Panc1 (cell line): ENCODE data around the gene WNT7B. TPM values are rescaled to one million over a fixed set of nuclear protein-coding genes. Genes with fewer than 3 reads are reported as not detected.

ENCODE experiments used
- ATAC-seq: fragments of 200-7000 bp; cut with Tn5 transposase; 2 replicates; pipeline ENCODE4 v1.9.1; 2020; ENCODE audit warnings: mild to moderate bottlenecking, moderate library complexity
- BruUV-seq: library from RNA; stranded (reverse); fragments of 400-500 nt; replicated peaks from 2 replicates; lab custom pipeline; 2021; lab: Mats Ljungman, UMichigan
- CTCF ChIA-PET: fragments of 300-600 bp; sonication (Branson Sonifier 250); formaldehyde crosslinking; loops from one replicate; lab custom pipeline; 2022; ENCODE audit warnings: antibody characterized with exemption; lab: Charles Lee
- POLR2A ChIA-PET: fragments of 300-600 bp; sonication (Branson Sonifier 250); formaldehyde crosslinking; loops from one replicate; lab custom pipeline; 2022; ENCODE audit warnings: antibody characterized with exemption; lab: Charles Lee
- DNase-seq: peaks from one replicate; pipeline ENCODE4 v3.0.0-alpha.2; 2010; ENCODE audit warnings: low read depth, low spot score
- H3K27ac ChIP-seq: 2 replicates; pipeline ENCODE4 v1.5.1; 2011; ENCODE audit warnings: mild to moderate bottlenecking, low read length, inconsistent platforms
- H3K27me3 ChIP-seq: fragments of 200-500 bp; sonication (Bioruptor generic); 2 replicates; pipeline ENCODE4 v1.6.0; 2014; ENCODE audit warnings: low read length, inconsistent platforms; ENCODE audit not compliant: control insufficient read depth, insufficient read depth
- H3K36me3 ChIP-seq: fragments of 200-500 bp; sonication (Bioruptor generic); 2 replicates; pipeline ENCODE4 v1.5.1; 2014; ENCODE audit warnings: inconsistent platforms, mild to moderate bottlenecking, low read length, moderate library complexity; ENCODE audit not compliant: control insufficient read depth, insufficient read depth
- H3K4me1 ChIP-seq: 2 replicates; pipeline ENCODE4 v1.5.1; 2011; ENCODE audit warnings: inconsistent platforms, mild to moderate bottlenecking, low read length, moderate library complexity; ENCODE audit not compliant: control insufficient read depth, insufficient read depth
- H3K4me3 ChIP-seq, 2 experiments: 2 replicates each; pipeline ENCODE4 v1.5.1; 2011 to 2012; ENCODE audit warnings: low read depth in 2 of 2, low read length in 2 of 2, mild to moderate bottlenecking in 2 of 2, inconsistent platforms in 1 of 2, moderate library complexity in 1 of 2
- H3K9me3 ChIP-seq: fragments of 200-500 bp; sonication (Bioruptor generic); 2 replicates; pipeline ENCODE4 v1.5.1; 2014; ENCODE audit warnings: low read depth, mild to moderate bottlenecking, inconsistent platforms, low read length, moderate library complexity; ENCODE audit not compliant: control insufficient read depth, insufficient read depth
- POLR2AphosphoS5 ChIP-seq: IDR thresholded peaks from 2 replicates; pipeline ENCODE4 v1.6.1; 2012; ENCODE audit warnings: mild to moderate bottlenecking, low read depth, low read length, moderate library complexity
- SIN3A ChIP-seq: IDR thresholded peaks from 2 replicates; pipeline ENCODE4 v1.6.1; 2012; ENCODE audit warnings: low read depth, mild to moderate bottlenecking, low read length, moderate library complexity, borderline replicate concordance; ENCODE audit not compliant: insufficient read depth
- TCF7L2 ChIP-seq: IDR thresholded peaks from 2 replicates; pipeline ENCODE4 v1.6.1; 2011; ENCODE audit warnings: mild to moderate bottlenecking, low read depth, low read length, inconsistent platforms
- in situ Hi-C: cut with HindIII; loops from 2 replicates; pipeline ENCODE4 v1.10.0; 2016; ENCODE audit warnings: low sequenced_read_pairs, low pct_unique_long_range_greater_than_20kb
- intact Hi-C: fragments of 100-400 bp; cut with micrococcal nuclease; formaldehyde crosslinking; loops from one replicate; pipeline ENCODE4 v1.10.0; 2022; ENCODE audit not compliant: unreplicated experiment
- total RNA-seq: library from RNA; stranded (reverse); gene quantifications from one replicate; pipeline ENCODE4 v1.2.1, GENCODE V29; 2021; ENCODE audit not compliant: unreplicated experiment
- TF ChIP-seq, protein P1 (sequence below): fragments of 450-650 bp; IDR thresholded peaks from 2 replicates; pipeline ENCODE4 v1.5.1; 2017; ENCODE audit warnings: mild to moderate bottlenecking
- TF ChIP-seq, protein P2 (sequence below), 2 experiments: IDR thresholded peaks; 2 replicates each; pipeline ENCODE4 v1.6.1; 2011 to 2012; ENCODE audit warnings: low read depth in 2 of 2, control low read depth in 1 of 2, low read length in 1 of 2, mild to moderate bottlenecking in 1 of 2, moderate library complexity in 1 of 2; ENCODE audit not compliant: insufficient read depth in 1 of 2

The WNT7B gene
- total RNA-seq, 1 experiment from 2014 or later: 52.1 TPM

DNA sequence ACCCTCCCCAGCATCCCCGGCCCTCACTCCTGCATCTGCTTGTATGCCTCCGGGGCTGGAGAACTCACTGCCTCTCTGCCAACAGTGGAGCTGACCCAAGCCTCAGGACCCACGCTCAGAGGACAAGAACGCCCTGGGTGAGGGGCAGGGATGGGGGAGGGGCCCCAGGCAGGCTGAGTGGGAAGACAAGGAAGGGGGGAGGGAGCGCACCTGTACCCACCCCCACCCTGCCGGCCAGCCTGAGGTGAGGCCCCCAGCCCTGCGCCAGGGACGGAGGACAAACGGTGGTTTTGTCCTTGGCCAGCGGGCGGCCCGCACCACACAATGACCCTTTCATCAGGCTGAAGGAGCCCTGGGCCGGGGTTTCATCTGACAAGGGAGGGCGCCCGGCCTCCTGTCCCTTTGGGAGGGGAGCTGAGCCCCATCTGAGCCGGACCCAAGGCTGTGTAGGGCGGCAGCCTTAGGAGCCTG is 10.0 kb downstream of the WNT7B start:
- H3K4me3 ChIP-seq: no peak overlapping the region
- peak overlapping the region; percentile 93 for H3K27ac ChIP-seq
- peaks cover 91% of the 10 kb centered on the region for H3K4me1 ChIP-seq
- no peaks in the 10 kb centered on the region for H3K27me3 ChIP-seq
- no peak for DNase-seq
- H3K36me3 ChIP-seq: no peaks in the 10 kb centered on the region
- in situ Hi-C loops (no loop called here), intact Hi-C loops (loop anchor here (5.0 kb wide), 1 partner anchor 50 kb away; no protein-coding TSS in a partner anchor)
- TF ChIP-seq POLR2AphosphoS5 (no peak), SIN3A (no peak), TCF7L2 (no peak)
- TF ChIP-seq, protein P1, sequence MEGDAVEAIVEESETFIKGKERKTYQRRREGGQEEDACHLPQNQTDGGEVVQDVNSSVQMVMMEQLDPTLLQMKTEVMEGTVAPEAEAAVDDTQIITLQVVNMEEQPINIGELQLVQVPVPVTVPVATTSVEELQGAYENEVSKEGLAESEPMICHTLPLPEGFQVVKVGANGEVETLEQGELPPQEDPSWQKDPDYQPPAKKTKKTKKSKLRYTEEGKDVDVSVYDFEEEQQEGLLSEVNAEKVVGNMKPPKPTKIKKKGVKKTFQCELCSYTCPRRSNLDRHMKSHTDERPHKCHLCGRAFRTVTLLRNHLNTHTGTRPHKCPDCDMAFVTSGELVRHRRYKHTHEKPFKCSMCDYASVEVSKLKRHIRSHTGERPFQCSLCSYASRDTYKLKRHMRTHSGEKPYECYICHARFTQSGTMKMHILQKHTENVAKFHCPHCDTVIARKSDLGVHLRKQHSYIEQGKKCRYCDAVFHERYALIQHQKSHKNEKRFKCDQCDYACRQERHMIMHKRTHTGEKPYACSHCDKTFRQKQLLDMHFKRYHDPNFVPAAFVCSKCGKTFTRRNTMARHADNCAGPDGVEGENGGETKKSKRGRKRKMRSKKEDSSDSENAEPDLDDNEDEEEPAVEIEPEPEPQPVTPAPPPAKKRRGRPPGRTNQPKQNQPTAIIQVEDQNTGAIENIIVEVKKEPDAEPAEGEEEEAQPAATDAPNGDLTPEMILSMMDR: no peak
- TF ChIP-seq, protein P2, sequence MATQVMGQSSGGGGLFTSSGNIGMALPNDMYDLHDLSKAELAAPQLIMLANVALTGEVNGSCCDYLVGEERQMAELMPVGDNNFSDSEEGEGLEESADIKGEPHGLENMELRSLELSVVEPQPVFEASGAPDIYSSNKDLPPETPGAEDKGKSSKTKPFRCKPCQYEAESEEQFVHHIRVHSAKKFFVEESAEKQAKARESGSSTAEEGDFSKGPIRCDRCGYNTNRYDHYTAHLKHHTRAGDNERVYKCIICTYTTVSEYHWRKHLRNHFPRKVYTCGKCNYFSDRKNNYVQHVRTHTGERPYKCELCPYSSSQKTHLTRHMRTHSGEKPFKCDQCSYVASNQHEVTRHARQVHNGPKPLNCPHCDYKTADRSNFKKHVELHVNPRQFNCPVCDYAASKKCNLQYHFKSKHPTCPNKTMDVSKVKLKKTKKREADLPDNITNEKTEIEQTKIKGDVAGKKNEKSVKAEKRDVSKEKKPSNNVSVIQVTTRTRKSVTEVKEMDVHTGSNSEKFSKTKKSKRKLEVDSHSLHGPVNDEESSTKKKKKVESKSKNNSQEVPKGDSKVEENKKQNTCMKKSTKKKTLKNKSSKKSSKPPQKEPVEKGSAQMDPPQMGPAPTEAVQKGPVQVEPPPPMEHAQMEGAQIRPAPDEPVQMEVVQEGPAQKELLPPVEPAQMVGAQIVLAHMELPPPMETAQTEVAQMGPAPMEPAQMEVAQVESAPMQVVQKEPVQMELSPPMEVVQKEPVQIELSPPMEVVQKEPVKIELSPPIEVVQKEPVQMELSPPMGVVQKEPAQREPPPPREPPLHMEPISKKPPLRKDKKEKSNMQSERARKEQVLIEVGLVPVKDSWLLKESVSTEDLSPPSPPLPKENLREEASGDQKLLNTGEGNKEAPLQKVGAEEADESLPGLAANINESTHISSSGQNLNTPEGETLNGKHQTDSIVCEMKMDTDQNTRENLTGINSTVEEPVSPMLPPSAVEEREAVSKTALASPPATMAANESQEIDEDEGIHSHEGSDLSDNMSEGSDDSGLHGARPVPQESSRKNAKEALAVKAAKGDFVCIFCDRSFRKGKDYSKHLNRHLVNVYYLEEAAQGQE (IDR thresholded peaks at IDR 0.05; ENCODE audit: insufficient read depth in 1 of 2, low read depth in 2 of 2, low read length in 1 of 2): no peak
- BruUV-seq: no TSS peak
- H3K9me3 ChIP-seq: no peaks in the 10 kb centered on the region
- ChIA-PET CTCF (interaction anchor here (0.6 kb wide), 1 partner anchor 10 kb away, joined by 5 read pairs; the partner anchor contains the start of gene WNT7B), POLR2A (no interaction called here)
- no peak for ATAC-seq

DNA sequence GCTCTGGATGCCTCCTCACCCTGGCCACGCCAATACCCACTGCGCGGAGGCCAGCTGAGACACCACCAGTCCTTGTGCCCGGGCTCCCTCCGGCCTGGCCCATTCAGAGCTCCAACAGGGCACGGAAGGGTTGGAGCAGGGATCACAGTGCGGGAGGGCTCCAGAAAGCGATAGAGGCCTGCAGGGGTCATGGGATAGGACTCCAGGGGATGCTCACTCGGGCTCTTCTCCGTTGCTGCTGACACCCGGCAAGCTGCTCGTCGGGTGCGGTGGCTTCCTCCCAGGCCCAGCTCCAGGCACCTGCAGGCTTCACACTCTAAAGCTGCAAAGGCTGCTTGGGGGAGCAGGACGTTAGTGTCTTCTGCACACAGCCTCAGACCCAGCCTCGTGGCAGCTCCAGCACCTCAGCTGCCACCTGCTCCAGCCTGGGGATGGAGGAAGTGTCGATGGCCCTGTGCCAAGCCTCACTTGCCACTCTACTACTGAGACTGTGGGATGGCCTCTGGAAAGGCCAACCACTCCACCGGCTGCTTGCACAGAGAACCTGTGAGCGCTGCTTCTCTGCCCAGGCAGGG is 10.6 kb downstream of the WNT7B start:
- in situ Hi-C loops: no loop called here
- H3K27ac ChIP-seq: peak overlapping the region; percentile 93
- ChIA-PET CTCF (interaction anchor here (0.6 kb wide), 1 partner anchor 11 kb away, joined by 5 read pairs; the partner anchor contains the start of gene WNT7B), POLR2A (no interaction called here)
- ATAC-seq (peak; percentile 1; the same call in 1 of the 2 replicates), DNase-seq (no peak)
- peaks cover 90% of the 10 kb centered on the region for H3K4me1 ChIP-seq
- H3K27me3 ChIP-seq: no peaks in the 10 kb centered on the region
- TF ChIP-seq, protein P1: no peak
- no peak for TF ChIP-seq POLR2AphosphoS5
- no peak for TF ChIP-seq TCF7L2
- no peak for TF ChIP-seq SIN3A
- TF ChIP-seq, protein P2 (IDR thresholded peaks at IDR 0.05; ENCODE audit: insufficient read depth in 1 of 2, low read depth in 2 of 2, low read length in 1 of 2): no peak
- BruUV-seq: no TSS peak
- intact Hi-C loops: loop anchor here (5.0 kb wide), 1 partner anchor 49 kb away; no protein-coding TSS in a partner anchor
- no peaks in the 10 kb centered on the region for H3K36me3 ChIP-seq
- H3K4me3 ChIP-seq: no peak overlapping the region
- no peaks in the 10 kb centered on the region for H3K9me3 ChIP-seq
